Measurements from ENCODE around the gene TM9SF4. TPM values are rescaled to one million over a fixed set of nuclear protein-coding genes. Genes with fewer than 3 reads are reported as not detected.
"Not testable (repeated sequence)": the region's sequence is repeated elsewhere in the genome, so short reads cannot be mapped to it uniquely, and the experiment has no call there.

TM9SF4 gene
- polyA plus RNA-seq, 1 experiment = 75.6 TPM

GRCh38 chr20:32164984-32165735 lies 55.6 kb downstream of the TM9SF4 start:
- TF ChIP-seq CTCF (IDR thresholded peaks at IDR 0.05; ENCODE audit: low read depth, low read length) = no peak
- no peak for DNase-seq (ENCODE audit: low read depth, low spot score)
- Histone ChIP-seq H3K27me3 (ENCODE audit: control insufficient read depth, insufficient read depth, low read length) (no peaks in the 10 kb centered on the region), H3K27ac (ENCODE audit: low read depth, low read length) (no peak overlapping the region), H3K4me3 (ENCODE audit: low read depth, low read length) (no peak overlapping the region), H3K9me3 (ENCODE audit: control insufficient read depth, insufficient read depth, low read length) (no peaks in the 10 kb centered on the region)
- ChIA-PET POLR2A (no interaction called here), CTCF (no interaction called here)

GRCh38 chr20:32165836-32166545 lies 56.5 kb downstream of the TM9SF4 start:
- TF ChIP-seq CTCF (IDR thresholded peaks at IDR 0.05; ENCODE audit: low read depth, low read length) = no peak
- ChIA-PET POLR2A (no interaction called here), CTCF (no interaction called here)
- no peak for DNase-seq (ENCODE audit: low read depth, low spot score)
- H3K4me3 ChIP-seq (ENCODE audit: low read depth, low read length) = no peak overlapping the region
- H3K9me3 ChIP-seq (ENCODE audit: control insufficient read depth, insufficient read depth, low read length) = no peaks in the 10 kb centered on the region
- no peak overlapping the region for H3K27ac ChIP-seq (ENCODE audit: low read depth, low read length)
- no peaks in the 10 kb centered on the region for H3K27me3 ChIP-seq (ENCODE audit: control insufficient read depth, insufficient read depth, low read length)

DNA sequence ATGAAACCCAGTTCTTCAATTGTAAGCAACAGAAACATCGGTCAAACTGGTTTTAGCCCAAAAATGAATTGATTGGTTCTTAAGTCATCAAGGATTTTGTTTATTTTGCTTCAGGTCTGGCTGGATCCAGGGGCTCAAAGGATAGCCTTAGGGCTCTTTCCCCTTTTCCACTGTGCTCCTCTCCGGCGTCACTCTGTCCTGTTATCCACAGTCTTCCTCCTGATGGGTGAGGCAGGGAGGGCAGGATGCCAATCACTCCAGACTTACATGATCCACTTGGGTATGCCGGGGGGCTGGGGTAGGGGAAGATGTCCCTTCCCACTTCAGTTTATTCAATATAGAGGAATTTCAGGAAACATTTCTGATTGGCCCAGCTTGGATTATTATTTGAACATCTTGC lies 58.0 kb downstream of the TM9SF4 start:
- no peak for DNase-seq (ENCODE audit: low read depth, low spot score)
- no peaks in the 10 kb centered on the region for H3K9me3 ChIP-seq (ENCODE audit: control insufficient read depth, insufficient read depth, low read length)
- no peak overlapping the region for H3K27ac ChIP-seq (ENCODE audit: low read depth, low read length)
- H3K4me3 ChIP-seq (ENCODE audit: low read depth, low read length) = no peak overlapping the region
- no peak for TF ChIP-seq CTCF (IDR thresholded peaks at IDR 0.05; ENCODE audit: low read depth, low read length)
- ChIA-PET CTCF (no interaction called here), POLR2A (no interaction called here)
- no peaks in the 10 kb centered on the region for H3K27me3 ChIP-seq (ENCODE audit: control insufficient read depth, insufficient read depth, low read length)

- TF ChIP-seq CTCF (IDR thresholded peaks at IDR 0.05; ENCODE audit: low read depth, low read length) = no peak
- Histone ChIP-seq H3K4me3 (ENCODE audit: low read depth, low read length) (no peak overlapping the region), H3K27ac (ENCODE audit: low read depth, low read length) (no peak overlapping the region), H3K9me3 (ENCODE audit: control insufficient read depth, insufficient read depth, low read length) (no peaks in the 10 kb centered on the region), H3K27me3 (ENCODE audit: control insufficient read depth, insufficient read depth, low read length) (no peaks in the 10 kb centered on the region)
- DNase-seq (ENCODE audit: low read depth, low spot score) = no peak
- CTCF ChIA-PET = no interaction called here
- POLR2A ChIA-PET = no interaction called here
Measured at GRCh38 chr20:32168184-32168910, 58.8 kb downstream of the TM9SF4 start.

DNA sequence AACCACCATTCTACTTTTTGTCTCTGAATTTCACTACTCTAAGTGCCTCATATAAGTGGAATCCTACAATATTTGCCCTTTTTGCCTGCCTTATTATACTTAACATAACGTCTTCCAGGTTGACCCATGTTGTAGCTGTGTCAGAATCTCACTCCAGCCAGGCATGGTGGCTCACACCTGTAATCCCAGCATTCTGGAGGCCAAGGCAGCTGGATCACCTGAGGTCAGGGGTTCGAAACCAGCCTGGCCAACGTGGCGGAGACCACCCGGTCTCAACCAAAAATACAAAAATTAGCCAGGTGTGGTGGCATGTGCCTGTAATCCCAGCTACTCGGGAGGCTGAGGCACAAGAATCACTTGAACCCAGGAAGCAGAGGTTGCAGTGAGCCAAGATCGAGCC lies 68.2 kb downstream of the TM9SF4 start:
- H3K27me3 ChIP-seq (ENCODE audit: control insufficient read depth, insufficient read depth, low read length); H3K9me3 ChIP-seq (ENCODE audit: control insufficient read depth, insufficient read depth, low read length); H3K27ac ChIP-seq (ENCODE audit: low read depth, low read length); H3K4me3 ChIP-seq (ENCODE audit: low read depth, low read length); DNase-seq (ENCODE audit: low read depth, low spot score); CTCF ChIA-PET; POLR2A ChIA-PET: not testable (repeated sequence)
